ENCODE measurements around the gene LRP6.

DNA sequence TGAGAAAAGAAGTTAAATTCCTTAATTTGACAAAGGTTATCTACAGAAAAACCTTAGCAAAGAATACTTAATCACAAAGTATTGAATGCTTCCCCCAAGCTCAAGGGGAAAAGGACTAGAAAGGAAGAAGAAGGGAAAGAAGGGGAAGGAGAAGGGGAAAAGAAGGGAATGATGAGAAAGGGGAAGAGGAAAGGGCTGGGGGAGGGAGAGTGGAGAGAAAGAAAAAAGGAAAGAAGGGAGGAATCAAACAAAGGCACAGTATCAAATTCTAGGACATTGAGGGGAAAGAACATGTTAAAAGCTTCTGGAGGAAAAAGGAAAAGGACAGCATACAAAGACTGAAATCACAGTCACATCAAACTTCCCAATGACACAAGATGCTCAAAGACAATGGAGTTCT lies 125.8 kb downstream of the LRP6 start:
- TF ChIP-seq POLR2A (IDR thresholded peaks at IDR 0.05; ENCODE audit: low read length) (no peak), GATA1 (IDR thresholded peaks at IDR 0.05; ENCODE audit: low read depth, low read length) (no peak)
